Measurements from ENCODE around the gene RAI1. TPM values are rescaled to one million over a fixed set of nuclear protein-coding genes. Genes with fewer than 3 reads are reported as not detected.
A peak's percentile ranks its signal among the peaks of the same experiment; 100 is the strongest.

The RAI1 gene
- total and polyA plus RNA-seq, 2 of the 13 experiments (the other 11 are each of a cell fraction or from before 2014, with no cell fraction given), result 3.4 to 5.2 TPM

- TF ChIP-seq, protein P1, sequence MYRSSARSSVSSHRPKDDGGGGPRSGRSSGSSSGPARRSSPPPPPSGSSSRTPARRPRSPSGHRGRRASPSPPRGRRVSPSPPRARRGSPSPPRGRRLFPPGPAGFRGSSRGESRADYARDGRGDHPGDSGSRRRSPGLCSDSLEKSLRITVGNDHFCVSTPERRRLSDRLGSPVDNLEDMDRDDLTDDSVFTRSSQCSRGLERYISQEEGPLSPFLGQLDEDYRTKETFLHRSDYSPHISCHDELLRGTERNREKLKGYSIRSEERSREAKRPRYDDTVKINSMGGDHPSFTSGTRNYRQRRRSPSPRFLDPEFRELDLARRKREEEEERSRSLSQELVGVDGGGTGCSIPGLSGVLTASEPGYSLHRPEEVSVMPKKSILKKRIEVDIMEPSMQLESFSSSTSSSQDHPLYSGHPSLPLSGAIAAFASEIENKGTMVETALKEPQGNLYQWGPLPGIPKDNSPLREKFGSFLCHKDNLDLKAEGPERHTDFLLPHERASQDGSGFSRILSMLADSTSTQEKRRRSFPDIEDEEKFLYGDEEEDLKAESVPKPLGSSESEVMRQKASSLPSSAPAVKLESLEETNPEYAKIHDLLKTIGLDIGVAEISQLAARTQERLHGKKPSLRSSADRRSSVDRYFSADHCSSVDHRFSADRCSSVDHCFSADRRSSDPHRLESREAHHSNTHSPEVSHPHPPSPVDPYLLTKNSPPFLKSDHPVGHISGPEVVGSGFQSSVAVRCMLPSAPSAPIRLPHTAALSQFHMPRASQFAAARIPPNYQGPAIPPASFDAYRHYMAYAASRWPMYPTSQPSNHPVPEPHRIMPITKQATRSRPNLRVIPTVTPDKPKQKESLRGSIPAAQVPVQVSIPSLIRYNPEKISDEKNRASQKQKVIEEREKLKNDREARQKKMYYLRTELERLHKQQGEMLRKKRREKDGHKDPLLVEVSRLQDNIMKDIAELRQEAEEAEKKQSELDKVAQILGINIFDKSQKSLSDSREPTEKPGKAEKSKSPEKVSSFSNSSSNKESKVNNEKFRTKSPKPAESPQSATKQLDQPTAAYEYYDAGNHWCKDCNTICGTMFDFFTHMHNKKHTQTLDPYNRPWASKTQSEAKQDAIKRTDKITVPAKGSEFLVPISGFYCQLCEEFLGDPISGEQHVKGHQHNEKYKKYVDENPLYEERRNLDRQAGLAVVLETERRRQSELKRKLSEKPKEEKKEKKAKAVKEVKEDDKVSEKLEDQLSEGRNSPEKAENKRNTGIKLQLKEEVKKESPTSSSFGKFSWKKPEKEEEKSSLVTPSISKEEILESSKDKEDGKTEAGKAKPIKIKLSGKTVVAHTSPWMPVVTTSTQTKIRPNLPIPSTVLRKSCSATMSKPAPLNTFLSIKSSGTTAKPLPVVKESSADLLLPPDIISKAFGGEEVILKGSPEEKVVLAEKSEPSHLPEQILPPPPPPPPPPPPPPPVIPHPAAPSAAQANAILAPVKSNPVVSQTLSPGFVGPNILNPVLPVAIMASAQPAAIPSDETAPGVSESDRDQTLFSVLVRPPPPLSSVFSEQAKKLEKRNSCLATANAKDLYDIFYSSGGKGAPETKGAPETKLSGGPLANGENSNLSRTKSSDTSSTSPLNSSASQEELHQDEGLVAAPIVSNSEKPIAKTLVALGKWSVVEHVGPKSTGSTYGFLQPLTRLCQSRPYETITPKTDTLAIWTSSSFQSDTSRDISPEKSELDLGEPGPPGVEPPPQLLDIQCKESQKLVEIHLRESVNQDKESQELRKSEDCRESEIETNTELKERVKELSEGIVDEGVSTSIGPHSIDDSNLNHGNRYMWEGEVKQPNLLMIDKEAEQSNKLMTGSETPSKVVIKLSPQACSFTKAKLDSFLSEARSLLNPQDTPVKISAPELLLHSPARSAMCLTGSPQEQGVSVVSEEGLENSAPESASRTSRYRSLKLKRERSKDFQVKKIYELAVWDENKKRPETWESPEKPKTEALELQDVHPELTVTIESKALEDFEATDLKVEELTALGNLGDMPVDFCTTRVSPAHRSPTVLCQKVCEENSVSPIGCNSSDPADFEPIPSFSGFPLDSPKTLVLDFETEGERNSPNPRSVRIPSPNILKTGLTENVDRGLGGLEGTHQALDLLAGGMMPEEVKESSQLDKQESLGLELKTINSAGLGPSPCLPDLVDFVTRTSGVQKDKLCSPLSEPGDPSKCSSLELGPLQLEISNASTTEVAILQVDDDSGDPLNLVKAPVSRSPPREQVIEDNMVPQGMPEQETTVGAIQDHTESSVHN (CRISPR knock-in tag; IDR thresholded peaks at IDR 0.05), result no peak
- TF ChIP-seq ZFP82 (CRISPR knock-in tag; IDR thresholded peaks at IDR 0.05; ENCODE audit: borderline replicate concordance), result 0 out of 2 replicates have a peak, but pooled peaks have one; percentile 44
- TF ChIP-seq PRDM15 (CRISPR knock-in tag; IDR thresholded peaks at IDR 0.05), result peak; percentile 86
- TF ChIP-seq BORCS8-MEF2B (CRISPR knock-in tag; IDR thresholded peaks at IDR 0.05), result peak; percentile 60; the same call in 1 of the 2 replicates
- TF ChIP-seq GATAD1 (CRISPR knock-in tag; IDR thresholded peaks at IDR 0.05), result peak; percentile 20; the same call in 1 of the 2 replicates
- TF ChIP-seq PAX8 (CRISPR knock-in tag; IDR thresholded peaks at IDR 0.05; ENCODE audit: borderline replicate concordance), result 0 out of 2 replicates have a peak, but pooled peaks have one; percentile 52
- TF ChIP-seq AGO2 (optimal IDR thresholded peaks at IDR 0.05; ENCODE audit: low read depth, low read length), result peak; percentile 49
- TF ChIP-seq NRL (CRISPR knock-in tag; IDR thresholded peaks at IDR 0.05; ENCODE audit: borderline replicate concordance), result 0 out of 2 replicates have a peak, but pooled peaks have one; percentile 30
- TF ChIP-seq ZNF709 (CRISPR knock-in tag; IDR thresholded peaks at IDR 0.05), result 0 out of 2 replicates have a peak, but pooled peaks have one; percentile 45
Measured at GRCh38 chr17:17694169-17695081, 13.2 kb downstream of the RAI1 start (continued).

Data from HepG2 (cell line).